Loucy (cell line): Measurements from ENCODE around the gene ALDH18A1.

Experiments
- H2AFZ ChIP-seq: fragments of 200-600 bp; sonication (generic); 2 replicates; pipeline ENCODE4 v1.6.0; 2016; ENCODE audit warnings: antibody characterized with exemption, mild to moderate bottlenecking, low read length, moderate library complexity
- H3F3A ChIP-seq: fragments of 200-600 bp; 2 replicates; pipeline ENCODE4 v1.6.0; 2016; ENCODE audit warnings: antibody characterized with exemption, low read depth, mild to moderate bottlenecking
- H3K27me3 ChIP-seq: fragments of 200-600 bp; sonication (generic); 2 replicates; pipeline ENCODE4 v1.6.1; 2014; ENCODE audit warnings: low read length, mild to moderate bottlenecking; ENCODE audit not compliant: insufficient read depth, poor library complexity, severe bottlenecking
- H3K36me3 ChIP-seq: fragments of 200-600 bp; sonication (generic); 2 replicates; pipeline ENCODE4 v1.6.1; 2016; ENCODE audit warnings: low read length; ENCODE audit not compliant: insufficient read depth
- H3K4me1 ChIP-seq: fragments of 200-600 bp; sonication (generic); 2 replicates; pipeline ENCODE4 v1.5.1; 2014; ENCODE audit warnings: low read length, mild to moderate bottlenecking; ENCODE audit not compliant: insufficient read depth, poor library complexity, severe bottlenecking
- H3K4me2 ChIP-seq: fragments of 200-600 bp; sonication (generic); 2 replicates; pipeline ENCODE4 v1.6.0; 2014; ENCODE audit warnings: antibody characterized with exemption, low read length, low read depth, mild to moderate bottlenecking; ENCODE audit not compliant: poor library complexity, severe bottlenecking
- H3K4me3 ChIP-seq: fragments of 200-600 bp; sonication (generic); 2 replicates; pipeline ENCODE4 v1.5.1; 2014; ENCODE audit warnings: low read length, mild to moderate bottlenecking, mixed read lengths; ENCODE audit not compliant: poor library complexity, severe bottlenecking
- H3K79me2 ChIP-seq: fragments of 200-600 bp; sonication (generic); 2 replicates; pipeline ENCODE4 v1.6.1; 2014; ENCODE audit warnings: low read length; ENCODE audit not compliant: insufficient read depth
- H3K9ac ChIP-seq: fragments of 200-600 bp; sonication (generic); 2 replicates; pipeline ENCODE4 v1.6.0; 2014; ENCODE audit warnings: mild to moderate bottlenecking, low read depth, low read length, moderate library complexity; ENCODE audit not compliant: poor library complexity, severe bottlenecking
- H3K9me2 ChIP-seq: fragments of 200-600 bp; sonication (generic); replicated peaks from 2 replicates; pipeline ENCODE4 v1.6.1; 2016; ENCODE audit warnings: low read depth, low read length, mixed read lengths
- H3K9me3 ChIP-seq: fragments of 200-600 bp; sonication (generic); 2 replicates; pipeline ENCODE4 v1.6.1; 2014; ENCODE audit warnings: mild to moderate bottlenecking, antibody characterized with exemption, low read length, low read depth; ENCODE audit not compliant: insufficient read depth
- H4K20me1 ChIP-seq: fragments of 200-600 bp; sonication (generic); 2 replicates; pipeline ENCODE4 v1.6.0; 2014; ENCODE audit warnings: antibody characterized with exemption, low read length, mild to moderate bottlenecking; ENCODE audit not compliant: insufficient read depth, poor library complexity, severe bottlenecking
- CTCF ChIP-seq: fragments of 200-600 bp; sonication (generic); conservative IDR thresholded peaks from 2 replicates; pipeline ENCODE4 v1.5.1; 2014; ENCODE audit warnings: mild to moderate bottlenecking, antibody characterized with exemption, low read length
- EZH2phosphoT487 ChIP-seq: fragments of 200-600 bp; IDR thresholded peaks from 2 replicates; pipeline ENCODE4 v1.6.1; 2018; ENCODE audit warnings: antibody characterized with exemption, mild to moderate bottlenecking, moderate library complexity, borderline replicate concordance

The ALDH18A1 gene

GRCh38 chr10:95646160-95646559 lies 10.4 kb downstream of the ALDH18A1 start:
- H3K4me2 ChIP-seq: no peak overlapping the region
- H3K9me3 ChIP-seq: peaks cover 1% of the 10 kb centered on the region; the same call in 1 of the 2 replicates
- peaks cover 43% of the 10 kb centered on the region for H3K79me2 ChIP-seq
- TF ChIP-seq CTCF (no peak), EZH2phosphoT487 (no peak)
- peaks cover 76% of the 10 kb centered on the region; the same call in 1 of the 2 replicates for H3K36me3 ChIP-seq
- peaks cover 18% of the 10 kb centered on the region for H4K20me1 ChIP-seq
- no peak overlapping the region for H3K9ac ChIP-seq
- H3K4me1 ChIP-seq: peaks cover 11% of the 10 kb centered on the region
- no peaks in the 10 kb centered on the region for H3K9me2 ChIP-seq
- no peak overlapping the region for H2AFZ ChIP-seq
- H3K4me3 ChIP-seq: no peak overlapping the region
- H3F3A ChIP-seq: no peaks in the 10 kb centered on the region
- H3K27me3 ChIP-seq: no peaks in the 10 kb centered on the region

- TF ChIP-seq EZH2phosphoT487 (no peak), CTCF (no peak)
- Histone ChIP-seq H3K79me2 (peaks cover 32% of the 10 kb centered on the region; the same call in 1 of the 2 replicates), H3K9ac (no peak overlapping the region), H3K9me3 (no peaks in the 10 kb centered on the region), H4K20me1 (peaks cover 14% of the 10 kb centered on the region), H3K9me2 (no peaks in the 10 kb centered on the region), H3K4me1 (peaks cover 6% of the 10 kb centered on the region), H3K4me2 (no peak overlapping the region), H3F3A (no peaks in the 10 kb centered on the region), H2AFZ (no peak overlapping the region), H3K36me3 (peaks cover 79% of the 10 kb centered on the region), H3K27me3 (no peaks in the 10 kb centered on the region), H3K4me3 (no peak overlapping the region)
Measured at GRCh38 chr10:95644901-95645300, 11.6 kb downstream of the ALDH18A1 start.

- H3K9me2 ChIP-seq: no peaks in the 10 kb centered on the region
- H3K4me3 ChIP-seq: no peak overlapping the region
- no peaks in the 10 kb centered on the region for H3K27me3 ChIP-seq
- H3K79me2 ChIP-seq: no peaks in the 10 kb centered on the region; the same call in 1 of the 2 replicates
- H3K4me2 ChIP-seq: no peak overlapping the region
- H3K36me3 ChIP-seq: peaks cover 84% of the 10 kb centered on the region
- H3F3A ChIP-seq: no peaks in the 10 kb centered on the region
- peaks cover 11% of the 10 kb centered on the region for H4K20me1 ChIP-seq
- no peak overlapping the region for H2AFZ ChIP-seq
- no peak overlapping the region for H3K9ac ChIP-seq
- H3K9me3 ChIP-seq: no peaks in the 10 kb centered on the region
- no peak for TF ChIP-seq CTCF
- TF ChIP-seq EZH2phosphoT487: no peak
- H3K4me1 ChIP-seq: peaks cover 4% of the 10 kb centered on the region
Measured at GRCh38 chr10:95640891-95641315, 15.6 kb downstream of the ALDH18A1 start.
